HepG2 (cell line): ENCODE data around the gene PIM1. TPM values are rescaled to one million over a fixed set of nuclear protein-coding genes. Genes with fewer than 3 reads are reported as not detected.

Experiments used
- ARNT ChIP-seq: fragments of 450-650 bp; IDR thresholded peaks from 2 replicates; pipeline ENCODE4 v1.6.1; 2017
- BRCA1 ChIP-seq: sonication (generic); formaldehyde crosslinking; IDR thresholded peaks from 2 replicates; pipeline ENCODE4 v1.4.0; 2020; ENCODE audit warnings: missing genetic modification reagents
- CBFB ChIP-seq: sonication (generic); formaldehyde crosslinking; IDR thresholded peaks from 2 replicates; pipeline ENCODE4 v1.4.0; 2020; ENCODE audit warnings: missing genetic modification reagents
- FOXO4 ChIP-seq: sonication (generic); formaldehyde crosslinking; conservative IDR thresholded peaks from 2 replicates; pipeline ENCODE4 v1.8.1; 2023; ENCODE audit warnings: missing genetic modification reagents
- IRF9 ChIP-seq: sonication (generic); formaldehyde crosslinking; IDR thresholded peaks from 2 replicates; pipeline ENCODE4 v1.8.0; 2022; ENCODE audit warnings: missing genetic modification reagents, mild to moderate bottlenecking, borderline replicate concordance
- JDP2 ChIP-seq: sonication (generic); formaldehyde crosslinking; IDR thresholded peaks from 2 replicates; pipeline ENCODE4 v1.8.1; 2022; ENCODE audit warnings: missing genetic modification reagents, borderline replicate concordance
- MYNN ChIP-seq: sonication (generic); formaldehyde crosslinking; IDR thresholded peaks from 2 replicates; pipeline ENCODE4 v1.4.0; 2020; ENCODE audit warnings: mild to moderate bottlenecking, low read depth, missing genetic modification reagents
- RXRA ChIP-seq: sonication (generic); formaldehyde crosslinking; IDR thresholded peaks from 2 replicates; pipeline ENCODE4 v1.5.1; 2020; ENCODE audit warnings: missing genetic modification reagents
- SRSF1 ChIP-seq: fragments of 200-400 bp; formaldehyde crosslinking; optimal IDR thresholded peaks from 2 replicates; pipeline ENCODE3; 2017; ENCODE audit warnings: mild to moderate bottlenecking, low read depth, low read length, moderate library complexity
- ZMAT5 ChIP-seq: sonication (generic); formaldehyde crosslinking; IDR thresholded peaks from 2 replicates; pipeline ENCODE4 v1.5.0; 2020; ENCODE audit warnings: mild to moderate bottlenecking, low read depth, missing genetic modification reagents, borderline replicate concordance
- ZNF136 ChIP-seq: sonication (generic); formaldehyde crosslinking; IDR thresholded peaks from 2 replicates; pipeline ENCODE4 v1.8.1; 2022; ENCODE audit warnings: low read depth, mild to moderate bottlenecking, moderate library complexity, missing genetic modification reagents
- ZNF17 ChIP-seq: sonication (generic); formaldehyde crosslinking; IDR thresholded peaks from 2 replicates; pipeline ENCODE4 v1.5.0; 2020; ENCODE audit warnings: mild to moderate bottlenecking, missing genetic modification reagents
- ZNF326 ChIP-seq: sonication (generic); formaldehyde crosslinking; IDR thresholded peaks from 2 replicates; pipeline ENCODE4 v1.4.0; 2020; ENCODE audit warnings: missing genetic modification reagents, borderline replicate concordance
- ZNF333 ChIP-seq: sonication (generic); formaldehyde crosslinking; IDR thresholded peaks from 2 replicates; pipeline ENCODE4 v1.4.0; 2020; ENCODE audit warnings: mild to moderate bottlenecking, missing genetic modification reagents, borderline replicate concordance
- ZNF414 ChIP-seq: sonication (generic); formaldehyde crosslinking; IDR thresholded peaks from 2 replicates; pipeline ENCODE4 v1.5.0; 2020; ENCODE audit warnings: missing genetic modification reagents
- ZNF441 ChIP-seq: sonication (generic); formaldehyde crosslinking; IDR thresholded peaks from 2 replicates; pipeline ENCODE4 v1.7.0; 2021; ENCODE audit warnings: missing genetic modification reagents, borderline replicate concordance
- ZNF576 ChIP-seq: sonication (generic); formaldehyde crosslinking; IDR thresholded peaks from 2 replicates; pipeline ENCODE4 v1.4.0; 2020; ENCODE audit warnings: mild to moderate bottlenecking, missing genetic modification reagents
- polyA plus RNA-seq, 8 experiments: library from polyadenylated mRNA; depleted of rRNA in 3 of 8; stranded (reverse) in 7 of 8; unstranded in 1 of 8; fragments of >200 nt; fragmentation: Illumina TruSeq in 4 of 8; extraction: Trizol in 4 of 8; gene quantifications; 2 replicates each; pipeline versions ENCODE4 v1.2.1 to v1.2.3, GENCODE V29; 2011 to 2016; ENCODE audit warnings: low read depth in 4 of 8, missing spikeins in 1 of 8, mixed read lengths in 1 of 8; ENCODE audit not compliant: insufficient read depth in 1 of 8
- total RNA-seq, 5 experiments: library from RNA; depleted of rRNA; stranded (reverse); fragments of >200 nt; fragmentation: Illumina TruSeq; extraction: Trizol; gene quantifications; 2 replicates each; pipeline ENCODE4 v1.2.3, GENCODE V29; 2016; ENCODE audit warnings: low read depth in 1 of 5
- TF ChIP-seq, protein P1 (sequence below): sonication (generic); formaldehyde crosslinking; IDR thresholded peaks from 2 replicates; pipeline ENCODE4 v1.5.1; 2020; ENCODE audit warnings: mild to moderate bottlenecking, missing genetic modification reagents, borderline replicate concordance
- TF ChIP-seq, protein P2 (sequence below): sonication (generic); formaldehyde crosslinking; IDR thresholded peaks from 2 replicates; pipeline ENCODE4 v1.8.0; 2022; ENCODE audit warnings: low read depth, missing genetic modification reagents
- TF ChIP-seq, protein P3 (sequence below): sonication (generic); formaldehyde crosslinking; IDR thresholded peaks from 2 replicates; pipeline ENCODE4 v1.5.0; 2020; ENCODE audit warnings: mild to moderate bottlenecking, missing genetic modification reagents

The PIM1 gene
- total and polyA plus RNA-seq, 2 of the 13 experiments (the other 11 are each of a cell fraction or from before 2014, with no cell fraction given) = 29.4 to 117 TPM

DNA sequence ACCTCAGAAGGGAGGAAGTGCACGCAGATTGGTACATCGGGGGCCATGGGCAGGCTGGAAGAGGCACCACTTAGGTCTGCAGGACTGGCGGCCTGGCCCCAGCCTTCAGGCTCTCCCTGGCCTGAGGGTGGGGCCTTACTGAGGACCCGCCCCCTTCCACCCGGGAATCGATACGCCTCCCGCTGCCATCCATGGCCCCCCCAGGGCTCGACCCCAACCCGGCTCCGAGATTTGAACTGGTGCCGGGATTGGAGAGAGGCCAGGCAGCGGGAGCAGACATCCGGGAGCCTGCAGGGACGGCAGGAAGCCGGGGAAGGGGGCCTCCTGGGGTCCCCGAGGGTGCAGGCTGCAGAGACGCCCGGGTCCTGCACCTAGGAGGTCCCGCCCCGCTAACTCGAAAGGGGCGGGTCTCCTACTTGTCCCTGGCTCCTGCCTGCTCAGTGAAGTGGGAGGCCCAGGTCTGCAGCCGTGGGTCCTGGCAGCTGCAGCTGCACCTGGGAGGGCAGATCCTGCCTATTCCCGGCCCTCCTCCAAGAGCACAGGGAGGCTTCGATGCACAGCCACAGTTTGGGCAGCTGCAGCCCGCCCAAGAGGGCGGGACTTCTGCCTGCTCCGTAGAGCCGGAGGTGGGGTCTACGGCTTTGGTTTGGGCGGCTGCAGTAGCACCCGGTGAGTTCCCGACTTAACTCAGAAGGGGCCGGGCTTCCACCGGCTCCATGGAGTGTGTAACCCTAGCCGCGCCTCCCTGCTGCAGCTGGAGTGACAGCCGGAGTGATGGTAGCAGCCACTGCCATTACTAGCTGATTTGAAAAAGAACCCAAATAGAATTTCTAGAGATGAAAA is 52.4 kb downstream of the PIM1 start (continued):
- TF ChIP-seq IRF9 (CRISPR knock-in tag) = no peak
- TF ChIP-seq ZNF333 = no peak
- TF ChIP-seq ZNF414 (CRISPR knock-in tag) = no peak
- peak; percentile 90 for TF ChIP-seq SRSF1
- no peak for TF ChIP-seq ZNF136 (CRISPR knock-in tag)
- no peak for TF ChIP-seq ZMAT5 (CRISPR knock-in tag)
- TF ChIP-seq ZNF326 (CRISPR knock-in tag) = no peak
- TF ChIP-seq, protein P1, sequence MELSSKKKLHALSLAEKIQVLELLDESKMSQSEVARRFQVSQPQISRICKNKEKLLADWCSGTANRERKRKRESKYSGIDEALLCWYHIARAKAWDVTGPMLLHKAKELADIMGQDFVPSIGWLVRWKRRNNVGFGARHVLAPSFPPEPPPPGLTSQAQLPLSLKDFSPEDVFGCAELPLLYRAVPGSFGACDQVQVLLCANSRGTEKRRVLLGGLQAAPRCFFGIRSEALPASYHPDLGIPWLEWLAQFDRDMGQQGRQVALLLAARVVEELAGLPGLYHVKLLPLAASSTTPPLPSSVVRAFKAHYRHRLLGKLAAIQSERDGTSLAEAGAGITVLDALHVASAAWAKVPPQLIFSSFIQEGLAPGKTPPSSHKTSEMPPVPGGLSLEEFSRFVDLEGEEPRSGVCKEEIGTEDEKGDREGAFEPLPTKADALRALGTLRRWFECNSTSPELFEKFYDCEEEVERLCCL (CRISPR knock-in tag) = no peak
- TF ChIP-seq, protein P2, sequence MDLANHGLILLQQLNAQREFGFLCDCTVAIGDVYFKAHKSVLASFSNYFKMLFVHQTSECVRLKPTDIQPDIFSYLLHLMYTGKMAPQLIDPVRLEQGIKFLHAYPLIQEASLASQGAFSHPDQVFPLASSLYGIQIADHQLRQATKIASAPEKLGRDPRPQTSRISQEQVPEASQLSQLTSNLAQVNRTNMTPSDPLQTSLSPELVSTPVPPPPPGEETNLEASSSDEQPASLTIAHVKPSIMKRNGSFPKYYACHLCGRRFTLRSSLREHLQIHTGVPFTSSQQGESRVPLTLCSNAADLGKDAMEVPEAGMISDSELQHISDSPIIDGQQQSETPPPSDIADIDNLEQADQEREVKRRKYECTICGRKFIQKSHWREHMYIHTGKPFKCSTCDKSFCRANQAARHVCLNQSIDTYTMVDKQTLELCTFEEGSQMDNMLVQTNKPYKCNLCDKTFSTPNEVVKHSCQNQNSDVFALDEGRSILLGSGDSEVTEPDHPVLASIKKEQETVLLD (CRISPR knock-in tag) = no peak
- peak; percentile 75; the same call in 1 of the 2 replicates for TF ChIP-seq RXRA
- TF ChIP-seq ARNT = no peak
- no peak; the same call in 1 of the 2 replicates for TF ChIP-seq BRCA1 (CRISPR knock-in tag)
- TF ChIP-seq MYNN = no peak
- no peak for TF ChIP-seq ZNF576
- TF ChIP-seq JDP2 (CRISPR knock-in tag) = no peak
- TF ChIP-seq ZNF441 = 0 out of 2 replicates have a peak, but pooled peaks have one; percentile 8
- TF ChIP-seq, protein P3, sequence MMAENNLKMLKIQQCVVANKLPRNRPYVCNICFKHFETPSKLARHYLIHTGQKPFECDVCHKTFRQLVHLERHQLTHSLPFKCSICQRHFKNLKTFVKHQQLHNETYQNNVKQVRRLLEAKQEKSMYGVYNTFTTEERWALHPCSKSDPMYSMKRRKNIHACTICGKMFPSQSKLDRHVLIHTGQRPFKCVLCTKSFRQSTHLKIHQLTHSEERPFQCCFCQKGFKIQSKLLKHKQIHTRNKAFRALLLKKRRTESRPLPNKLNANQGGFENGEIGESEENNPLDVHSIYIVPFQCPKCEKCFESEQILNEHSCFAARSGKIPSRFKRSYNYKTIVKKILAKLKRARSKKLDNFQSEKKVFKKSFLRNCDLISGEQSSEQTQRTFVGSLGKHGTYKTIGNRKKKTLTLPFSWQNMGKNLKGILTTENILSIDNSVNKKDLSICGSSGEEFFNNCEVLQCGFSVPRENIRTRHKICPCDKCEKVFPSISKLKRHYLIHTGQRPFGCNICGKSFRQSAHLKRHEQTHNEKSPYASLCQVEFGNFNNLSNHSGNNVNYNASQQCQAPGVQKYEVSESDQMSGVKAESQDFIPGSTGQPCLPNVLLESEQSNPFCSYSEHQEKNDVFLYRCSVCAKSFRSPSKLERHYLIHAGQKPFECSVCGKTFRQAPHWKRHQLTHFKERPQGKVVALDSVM (CRISPR knock-in tag) = no peak
- TF ChIP-seq CBFB (CRISPR knock-in tag) = peak; percentile 48
- TF ChIP-seq ZNF17 (CRISPR knock-in tag) = no peak
- TF ChIP-seq FOXO4 (CRISPR knock-in tag) = no peak
